Measurements from ENCODE around the gene ZSCAN5A. TPM values are rescaled to one million over a fixed set of nuclear protein-coding genes. Genes with fewer than 3 reads are reported as not detected.

The ZSCAN5A gene
- total and polyA plus RNA-seq, 2 donors (not counting 1 experiment from before 2014, with no cell fraction given): 5.5 to 6.3 TPM

DNA sequence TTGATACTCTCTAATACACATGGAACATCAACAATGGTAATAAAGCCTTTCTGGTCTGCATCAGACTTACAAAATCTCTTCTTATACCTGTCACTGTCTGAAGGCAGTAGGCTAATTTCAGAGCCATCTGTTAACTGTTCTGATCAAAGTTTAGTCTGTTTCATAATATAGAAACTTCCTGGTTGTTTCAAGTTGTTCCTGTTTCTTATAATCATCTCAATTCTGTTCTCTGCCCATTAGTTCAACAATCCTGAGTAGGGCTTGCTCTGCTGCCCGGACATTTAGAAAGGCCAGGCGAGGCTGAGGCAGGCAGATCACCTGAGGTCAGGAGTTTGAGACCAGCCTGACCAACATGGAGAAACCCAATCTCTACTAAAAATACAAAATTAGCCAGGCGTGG lies 5.4 kb upstream of the ZSCAN5A start:
- Histone ChIP-seq H2AFZ (ENCODE audit: low read length) (no peak overlapping the region), H3K36me3 (ENCODE audit: control insufficient read depth, insufficient read depth, low read length) (no peaks in the 10 kb centered on the region), H3K27me3 (ENCODE audit: control insufficient read depth, insufficient read depth, low read length) (no peaks in the 10 kb centered on the region), H3K79me2 (ENCODE audit: control insufficient read depth, insufficient read depth, low read length) (no peaks in the 10 kb centered on the region), H3K4me1 (ENCODE audit: control insufficient read depth, extremely low read depth, insufficient read depth, low read length) (peaks cover 4% of the 10 kb centered on the region), H3K4me3 (replicated peaks in 1 of 4; ENCODE audit: control extremely low read depth in 1 of 4, insufficient read depth in 1 of 4, low read depth in 3 of 4, low read length in 4 of 4) (no peak overlapping the region), H3K9ac (ENCODE audit: insufficient read depth, low read length) (no peak overlapping the region), H3K9me3 (ENCODE audit: control insufficient read depth, insufficient read depth, low read depth, low read length) (no peaks in the 10 kb centered on the region), H3K27ac (ENCODE audit: insufficient read depth, low read length) (no peak overlapping the region), H4K20me1 (ENCODE audit: control insufficient read depth, extremely low read depth, insufficient read depth, low read length) (no peaks in the 10 kb centered on the region), H3K4me2 (ENCODE audit: extremely low read depth, insufficient read depth, low read length) (no peak overlapping the region)
- DNase-seq (ENCODE audit: low read depth in 2 of 2): no peak
- TF ChIP-seq EZH2 (IDR thresholded peaks at IDR 0.05; ENCODE audit: low read length, missing control alignments): no peak

DNA sequence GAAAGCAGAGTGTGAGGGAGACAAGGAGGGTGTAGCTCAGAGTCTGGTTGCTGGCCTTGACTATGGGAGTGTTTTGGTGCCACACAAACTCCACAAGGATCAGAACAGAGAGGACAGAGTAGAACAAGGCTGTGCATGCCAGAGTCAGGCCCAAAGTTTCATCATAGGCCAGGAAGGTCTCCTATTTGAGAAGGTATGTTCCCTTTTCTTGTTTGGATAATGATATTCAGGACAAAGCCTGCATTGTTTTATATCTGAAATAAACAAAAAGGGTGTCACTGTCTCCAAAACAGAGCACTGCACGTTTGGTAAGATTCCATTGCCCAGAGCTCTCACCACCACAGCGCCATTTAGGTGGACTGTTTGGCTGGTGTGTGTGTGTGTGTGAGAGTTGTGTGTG lies 3.1 kb upstream of the ZSCAN5A start:
- no peaks in the 10 kb centered on the region for H3K79me2 ChIP-seq (ENCODE audit: control insufficient read depth, insufficient read depth, low read length)
- no peak overlapping the region for H2AFZ ChIP-seq (ENCODE audit: low read length)
- H4K20me1 ChIP-seq (ENCODE audit: control insufficient read depth, extremely low read depth, insufficient read depth, low read length): no peaks in the 10 kb centered on the region
- H3K27me3 ChIP-seq (ENCODE audit: control insufficient read depth, insufficient read depth, low read length): no peaks in the 10 kb centered on the region
- TF ChIP-seq, protein P1, sequence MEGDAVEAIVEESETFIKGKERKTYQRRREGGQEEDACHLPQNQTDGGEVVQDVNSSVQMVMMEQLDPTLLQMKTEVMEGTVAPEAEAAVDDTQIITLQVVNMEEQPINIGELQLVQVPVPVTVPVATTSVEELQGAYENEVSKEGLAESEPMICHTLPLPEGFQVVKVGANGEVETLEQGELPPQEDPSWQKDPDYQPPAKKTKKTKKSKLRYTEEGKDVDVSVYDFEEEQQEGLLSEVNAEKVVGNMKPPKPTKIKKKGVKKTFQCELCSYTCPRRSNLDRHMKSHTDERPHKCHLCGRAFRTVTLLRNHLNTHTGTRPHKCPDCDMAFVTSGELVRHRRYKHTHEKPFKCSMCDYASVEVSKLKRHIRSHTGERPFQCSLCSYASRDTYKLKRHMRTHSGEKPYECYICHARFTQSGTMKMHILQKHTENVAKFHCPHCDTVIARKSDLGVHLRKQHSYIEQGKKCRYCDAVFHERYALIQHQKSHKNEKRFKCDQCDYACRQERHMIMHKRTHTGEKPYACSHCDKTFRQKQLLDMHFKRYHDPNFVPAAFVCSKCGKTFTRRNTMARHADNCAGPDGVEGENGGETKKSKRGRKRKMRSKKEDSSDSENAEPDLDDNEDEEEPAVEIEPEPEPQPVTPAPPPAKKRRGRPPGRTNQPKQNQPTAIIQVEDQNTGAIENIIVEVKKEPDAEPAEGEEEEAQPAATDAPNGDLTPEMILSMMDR (conservative IDR thresholded peaks at IDR 0.05 in 1 of 2, IDR thresholded peaks at IDR 0.05 in 1 of 2; ENCODE audit: low read depth in 1 of 2, low read length in 2 of 2): no peak
- TF ChIP-seq EZH2 (IDR thresholded peaks at IDR 0.05; ENCODE audit: low read length, missing control alignments): no peak
- no peak overlapping the region for H3K4me3 ChIP-seq (replicated peaks in 1 of 4; ENCODE audit: control extremely low read depth in 1 of 4, insufficient read depth in 1 of 4, low read depth in 3 of 4, low read length in 4 of 4)
- H3K9ac ChIP-seq (ENCODE audit: insufficient read depth, low read length): no peak overlapping the region
- H3K27ac ChIP-seq (ENCODE audit: insufficient read depth, low read length): no peak overlapping the region
- H3K4me1 ChIP-seq (ENCODE audit: control insufficient read depth, extremely low read depth, insufficient read depth, low read length): peaks cover 4% of the 10 kb centered on the region
- no peak for DNase-seq (ENCODE audit: low read depth in 2 of 2)
- H3K9me3 ChIP-seq (ENCODE audit: control insufficient read depth, insufficient read depth, low read depth, low read length): no peaks in the 10 kb centered on the region
- no peak overlapping the region for H3K4me2 ChIP-seq (ENCODE audit: extremely low read depth, insufficient read depth, low read length)
- H3K36me3 ChIP-seq (ENCODE audit: control insufficient read depth, insufficient read depth, low read length): no peaks in the 10 kb centered on the region

- Histone ChIP-seq H3K9ac (ENCODE audit: insufficient read depth, low read length) (no peak overlapping the region), H3K36me3 (ENCODE audit: control insufficient read depth, insufficient read depth, low read length) (no peaks in the 10 kb centered on the region), H3K9me3 (ENCODE audit: control insufficient read depth, insufficient read depth, low read depth, low read length) (no peaks in the 10 kb centered on the region), H3K27ac (ENCODE audit: insufficient read depth, low read length) (no peak overlapping the region), H3K4me3 (replicated peaks in 1 of 4; ENCODE audit: control extremely low read depth in 1 of 4, insufficient read depth in 1 of 4, low read depth in 3 of 4, low read length in 4 of 4) (no peak overlapping the region), H3K4me2 (ENCODE audit: extremely low read depth, insufficient read depth, low read length) (no peak overlapping the region), H3K4me1 (ENCODE audit: control insufficient read depth, extremely low read depth, insufficient read depth, low read length) (peaks cover 4% of the 10 kb centered on the region), H3K79me2 (ENCODE audit: control insufficient read depth, insufficient read depth, low read length) (no peaks in the 10 kb centered on the region), H4K20me1 (ENCODE audit: control insufficient read depth, extremely low read depth, insufficient read depth, low read length) (no peaks in the 10 kb centered on the region), H3K27me3 (ENCODE audit: control insufficient read depth, insufficient read depth, low read length) (no peaks in the 10 kb centered on the region), H2AFZ (ENCODE audit: low read length) (no peak overlapping the region)
- no peak for DNase-seq (ENCODE audit: low read depth in 2 of 2)
- TF ChIP-seq, protein P1 (conservative IDR thresholded peaks at IDR 0.05 in 1 of 2, IDR thresholded peaks at IDR 0.05 in 1 of 2; ENCODE audit: low read depth in 1 of 2, low read length in 2 of 2): no peak
- TF ChIP-seq EZH2 (IDR thresholded peaks at IDR 0.05; ENCODE audit: low read length, missing control alignments): no peak
Observed at GRCh38 chr19:56316728-56317127, 2.1 kb upstream of the ZSCAN5A start.
